H9 (cell line): Measurements from ENCODE around the gene SYVN1. TPM values are rescaled to one million over a fixed set of nuclear protein-coding genes. Genes with fewer than 3 reads are reported as not detected.

Experiments used
- DNase-seq: peaks from one replicate; pipeline ENCODE4 v3.0.0-alpha.2; 2017
- H2AFZ ChIP-seq: one replicate; pipeline ENCODE4 v1.6.1; 2013; ENCODE audit warnings: mild to moderate bottlenecking, low read length, control low read depth, moderate library complexity
- H2AK5ac ChIP-seq: 2 replicates; pipeline ENCODE4 v1.6.1; 2013; ENCODE audit warnings: low read length, control low read depth, mixed read lengths; ENCODE audit not compliant: insufficient read length
- H2BK120ac ChIP-seq: one replicate; pipeline ENCODE4 v1.6.1; 2013; ENCODE audit warnings: low read depth, mild to moderate bottlenecking, low read length, control low read depth, inconsistent platforms; ENCODE audit not compliant: poor library complexity, severe bottlenecking
- H2BK12ac ChIP-seq: 2 replicates; pipeline ENCODE4 v1.6.1; 2013; ENCODE audit warnings: low read length, control low read depth, mixed read lengths, low read depth; ENCODE audit not compliant: insufficient read length
- H2BK15ac ChIP-seq: 2 replicates; pipeline ENCODE4 v1.6.1; 2013; ENCODE audit warnings: low read depth, low read length, control low read depth
- H2BK20ac ChIP-seq: one replicate; pipeline ENCODE4 v1.6.1; 2013; ENCODE audit warnings: low read depth, mild to moderate bottlenecking, low read length, control low read depth, inconsistent platforms; ENCODE audit not compliant: poor library complexity, severe bottlenecking
- H2BK5ac ChIP-seq: 2 replicates; pipeline ENCODE4 v1.6.1; 2013; ENCODE audit warnings: low read length, control low read depth, mixed read lengths; ENCODE audit not compliant: insufficient read length
- H3K14ac ChIP-seq: 2 replicates; pipeline ENCODE4 v1.6.1; 2013; ENCODE audit warnings: low read length, control low read depth; ENCODE audit not compliant: insufficient read depth
- H3K18ac ChIP-seq: 2 replicates; pipeline ENCODE4 v1.6.1; 2013; ENCODE audit warnings: low read depth, mild to moderate bottlenecking, mixed read lengths, low read length, control low read depth; ENCODE audit not compliant: insufficient read length
- H3K23ac ChIP-seq: 2 replicates; pipeline ENCODE4 v1.6.1; 2013; ENCODE audit warnings: low read length, control low read depth, mixed read lengths, low read depth; ENCODE audit not compliant: insufficient read length
- H3K23me2 ChIP-seq: 2 replicates; pipeline ENCODE4 v1.6.1; 2013; ENCODE audit warnings: low read depth, mild to moderate bottlenecking, mixed read lengths, low read length, control low read depth; ENCODE audit not compliant: insufficient read length, poor library complexity, severe bottlenecking
- H3K27ac ChIP-seq: 2 replicates; pipeline ENCODE4 v1.5.1; 2013; ENCODE audit warnings: low read length, control low read depth, mixed read lengths, low read depth; ENCODE audit not compliant: insufficient read length
- H3K27me3 ChIP-seq: 2 replicates; pipeline ENCODE4 v1.6.1; 2013; ENCODE audit warnings: low read length, control low read depth, inconsistent platforms; ENCODE audit not compliant: insufficient read depth
- H3K4ac ChIP-seq: 2 replicates; pipeline ENCODE4 v1.6.1; 2013; ENCODE audit warnings: low read depth, mild to moderate bottlenecking, control low read depth, inconsistent platforms, low read length, moderate library complexity
- H3K4me1 ChIP-seq: 2 replicates; pipeline ENCODE4 v1.6.1; 2013; ENCODE audit warnings: low read length, control low read depth, inconsistent platforms; ENCODE audit not compliant: insufficient read depth
- H3K4me2 ChIP-seq: 2 replicates; pipeline ENCODE4 v1.6.1; 2013; ENCODE audit warnings: low read length, control low read depth, mixed read lengths; ENCODE audit not compliant: insufficient read length, insufficient read depth
- H3K56ac ChIP-seq: 2 replicates; pipeline ENCODE4 v1.6.1; 2013; ENCODE audit warnings: low read depth, mild to moderate bottlenecking, mixed read lengths, low read length, control low read depth; ENCODE audit not compliant: insufficient read length
- H3K79me1 ChIP-seq: 2 replicates; pipeline ENCODE4 v1.6.1; 2013; ENCODE audit warnings: low read depth, mild to moderate bottlenecking, moderate library complexity, low read length, control low read depth, inconsistent platforms; ENCODE audit not compliant: insufficient read depth, poor library complexity, severe bottlenecking
- H3K79me2 ChIP-seq: 2 replicates; pipeline ENCODE4 v1.6.1; 2013; ENCODE audit warnings: low read length, control low read depth, inconsistent platforms; ENCODE audit not compliant: insufficient read depth
- H3K9ac ChIP-seq: 2 replicates; pipeline ENCODE4 v1.6.1; 2013; ENCODE audit warnings: low read length, control low read depth, mixed read lengths; ENCODE audit not compliant: insufficient read length; ENCODE audit errors: extremely low read depth
- H3K9me3 ChIP-seq: one replicate; pipeline ENCODE4 v1.6.1; 2013; ENCODE audit warnings: low read depth, low read length, inconsistent platforms; ENCODE audit not compliant: control insufficient read depth
- H3T11ph ChIP-seq: one replicate; pipeline ENCODE4 v1.6.1; 2013; ENCODE audit warnings: mild to moderate bottlenecking, low read length, control low read depth, inconsistent platforms
- H4K20me1 ChIP-seq: one replicate; pipeline ENCODE4 v1.6.1; 2013; ENCODE audit not compliant: control insufficient read depth, insufficient read length, insufficient read depth
- H4K5ac ChIP-seq: 2 replicates; pipeline ENCODE4 v1.6.1; 2013; ENCODE audit warnings: low read depth, mild to moderate bottlenecking, mixed read lengths, low read length, control low read depth; ENCODE audit not compliant: insufficient read length
- H4K8ac ChIP-seq: replicated peaks from 2 replicates; pipeline ENCODE4 v1.6.1; 2013; ENCODE audit warnings: low read length, control low read depth, mixed read lengths, low read depth; ENCODE audit not compliant: insufficient read length
- H4K91ac ChIP-seq: 2 replicates; pipeline ENCODE4 v1.6.1; 2013; ENCODE audit warnings: low read depth, mild to moderate bottlenecking, moderate library complexity, mixed read lengths, low read length, control low read depth; ENCODE audit not compliant: insufficient read length
- H3K27ac Mint-ChIP-seq, 3 experiments: 2 replicates in 2 of 3; 3 replicates in 1 of 3; pipeline ENCODE4 v1.8.0; 2020 to 2021; ENCODE audit warnings: mixed read lengths in 3 of 3, mild to moderate bottlenecking in 1 of 3, moderate library complexity in 1 of 3
- H3K27me3 Mint-ChIP-seq: 2 replicates; pipeline ENCODE4 v1.8.0; 2021; ENCODE audit warnings: low read depth, mild to moderate bottlenecking, moderate library complexity, mixed read lengths
- H3K36me3 Mint-ChIP-seq, 3 experiments: 2 replicates in 2 of 3; 3 replicates in 1 of 3; pipeline ENCODE4 v1.8.0; 2020 to 2021; ENCODE audit warnings: low read depth in 3 of 3, mixed read lengths in 3 of 3; ENCODE audit not compliant: insufficient read depth in 1 of 3
- H3K4me1 Mint-ChIP-seq, 2 experiments: 2 replicates each; pipeline ENCODE4 v1.8.0; 2020; ENCODE audit warnings: mixed read lengths in 2 of 2
- H3K4me3 Mint-ChIP-seq, 2 experiments: 2 replicates in 1 of 2; 3 replicates in 1 of 2; pipeline ENCODE4 v1.8.0; 2020 to 2021; ENCODE audit warnings: mild to moderate bottlenecking in 2 of 2, mixed read lengths in 2 of 2, moderate library complexity in 1 of 2
- H3K9me3 Mint-ChIP-seq, 2 experiments: 2 replicates in 1 of 2; 3 replicates in 1 of 2; pipeline ENCODE4 v1.8.0; 2020; ENCODE audit warnings: mild to moderate bottlenecking in 2 of 2, mixed read lengths in 2 of 2, moderate library complexity in 1 of 2
- WGBS: extraction: QIAGEN DNeasy Blood & Tissue Kit; methylation state at CpG from one replicate; pipeline ENCODE4 v1.1.7; 2013; ENCODE audit warnings: missing lambda C conversion rate, low lambda C conversion rate, mixed read lengths; ENCODE audit not compliant: insufficient read length; ENCODE audit errors: extremely low coverage; 5-methylcytosine and 5-hydroxymethylcytosine counted together
- total RNA-seq: library from RNA; stranded (reverse); gene quantifications from 2 replicates; pipeline ENCODE4 v1.2.1, GENCODE V29; 2021
- TF ChIP-seq, protein P1 (sequence below): fragments of 200-600 bp; sonication (generic); conservative IDR thresholded peaks from 3 replicates; pipeline ENCODE4 v1.8.0; 2021; ENCODE audit warnings: antibody characterized with exemption, mild to moderate bottlenecking

SYVN1 gene
- total RNA-seq, 1 experiment from 2014 or later, result 31.6 TPM

DNA sequence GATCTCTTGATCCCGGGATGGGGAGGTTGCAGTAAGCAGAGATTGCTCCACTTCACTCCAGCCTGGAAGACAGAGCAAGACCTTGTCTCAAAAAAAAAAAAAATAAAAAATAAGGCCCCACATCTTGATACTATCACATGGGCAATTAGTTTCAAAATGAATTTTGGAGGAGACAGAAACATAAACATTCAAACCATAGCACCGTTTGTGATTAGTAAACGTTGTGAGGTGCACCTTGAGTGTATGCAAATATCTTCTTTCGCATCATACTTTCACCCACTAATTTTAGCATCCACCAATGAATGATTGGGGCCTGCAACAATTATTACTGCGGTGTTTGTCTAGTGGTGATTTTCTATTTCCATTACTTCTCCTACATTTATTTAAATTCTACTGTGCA, 24.7 kb upstream of the SYVN1 start:
- Histone ChIP-seq H3K9ac (no peak overlapping the region), H3K79me1 (no peaks in the 10 kb centered on the region), H3K27me3 (no peaks in the 10 kb centered on the region), H2AK5ac (no peak overlapping the region), H3K27ac (no peak overlapping the region), H2BK120ac (no peak overlapping the region), H2AFZ (no peak overlapping the region), H2BK12ac (no peak overlapping the region), H2BK20ac (no peak overlapping the region), H3K4me1 (no peaks in the 10 kb centered on the region), H3T11ph (no peak overlapping the region), H4K8ac (no peak overlapping the region), H3K56ac (no peak overlapping the region), H4K91ac (no peak overlapping the region), H3K23ac (no peak overlapping the region), H3K79me2 (no peaks in the 10 kb centered on the region), H3K4me2 (no peak overlapping the region), H4K5ac (no peak overlapping the region), H3K23me2 (no peaks in the 10 kb centered on the region), H2BK15ac (no peak overlapping the region), H3K14ac (no peak overlapping the region), H3K9me3 (no peaks in the 10 kb centered on the region), H3K4ac (no peak overlapping the region), H4K20me1 (no peaks in the 10 kb centered on the region), H3K18ac (no peak overlapping the region), H2BK5ac (no peak overlapping the region)
- H3K4me1 Mint-ChIP-seq, result no peaks in the 10 kb centered on the region
- H3K27ac Mint-ChIP-seq, result no peak overlapping the region
- TF ChIP-seq, protein P1, sequence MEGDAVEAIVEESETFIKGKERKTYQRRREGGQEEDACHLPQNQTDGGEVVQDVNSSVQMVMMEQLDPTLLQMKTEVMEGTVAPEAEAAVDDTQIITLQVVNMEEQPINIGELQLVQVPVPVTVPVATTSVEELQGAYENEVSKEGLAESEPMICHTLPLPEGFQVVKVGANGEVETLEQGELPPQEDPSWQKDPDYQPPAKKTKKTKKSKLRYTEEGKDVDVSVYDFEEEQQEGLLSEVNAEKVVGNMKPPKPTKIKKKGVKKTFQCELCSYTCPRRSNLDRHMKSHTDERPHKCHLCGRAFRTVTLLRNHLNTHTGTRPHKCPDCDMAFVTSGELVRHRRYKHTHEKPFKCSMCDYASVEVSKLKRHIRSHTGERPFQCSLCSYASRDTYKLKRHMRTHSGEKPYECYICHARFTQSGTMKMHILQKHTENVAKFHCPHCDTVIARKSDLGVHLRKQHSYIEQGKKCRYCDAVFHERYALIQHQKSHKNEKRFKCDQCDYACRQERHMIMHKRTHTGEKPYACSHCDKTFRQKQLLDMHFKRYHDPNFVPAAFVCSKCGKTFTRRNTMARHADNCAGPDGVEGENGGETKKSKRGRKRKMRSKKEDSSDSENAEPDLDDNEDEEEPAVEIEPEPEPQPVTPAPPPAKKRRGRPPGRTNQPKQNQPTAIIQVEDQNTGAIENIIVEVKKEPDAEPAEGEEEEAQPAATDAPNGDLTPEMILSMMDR, result no peak
- no peak for DNase-seq
- no peaks in the 10 kb centered on the region for H3K36me3 Mint-ChIP-seq
- peaks cover 6% of the 10 kb centered on the region for H3K27me3 Mint-ChIP-seq
- no CpG with 5 or more reads among the region's 5 CpGs for WGBS
- H3K9me3 Mint-ChIP-seq, result no peaks in the 10 kb centered on the region
- no peak overlapping the region for H3K4me3 Mint-ChIP-seq
